A549 (cell line): ENCODE measurements around the gene MYOD1.

Experiments
- BCL3 ChIP-seq: fragments of >200 bp; sonication (Bioruptor Twin); formaldehyde crosslinking; IDR thresholded peaks from 3 replicates; pipeline ENCODE4 v1.6.1; 2016
- CBX2 ChIP-seq: fragments of 200-600 bp; sonication (generic); IDR thresholded peaks from 2 replicates; pipeline ENCODE4 v1.6.1; 2016; ENCODE audit warnings: low read depth, mild to moderate bottlenecking, borderline replicate concordance
- CEBPB ChIP-seq, 2 experiments: fragments of >200 bp in 1 of 2; sonication (Bioruptor Twin) in 1 of 2; formaldehyde crosslinking in 1 of 2; IDR thresholded peaks; 2 replicates each; pipeline ENCODE4 v1.6.1; 2012 to 2016
- CHD2 ChIP-seq: fragments of 150-350 bp; IDR thresholded peaks from 2 replicates; pipeline ENCODE4 v1.6.1; 2014; ENCODE audit warnings: low read length; ENCODE audit not compliant: partially characterized antibody
- CTCF ChIP-seq: fragments of >200 bp; sonication (Bioruptor Twin); formaldehyde crosslinking; IDR thresholded peaks from 3 replicates; pipeline ENCODE4 v1.5.1; 2016
- EP300 ChIP-seq, 2 experiments: fragments of >200 bp; sonication (Bioruptor Twin); formaldehyde crosslinking; IDR thresholded peaks; 2 replicates in 1 of 2; 3 replicates in 1 of 2; pipeline ENCODE4 v1.6.1; 2016 to 2017
- JUNB ChIP-seq: fragments of >200 bp; sonication (Bioruptor Twin); formaldehyde crosslinking; IDR thresholded peaks from 2 replicates; pipeline ENCODE4 v1.6.1; 2016
- KDM1A ChIP-seq: fragments of 200-600 bp; sonication (generic); IDR thresholded peaks from 2 replicates; pipeline ENCODE4 v1.6.1; 2016; ENCODE audit warnings: low read depth, mild to moderate bottlenecking
- MAX ChIP-seq: IDR thresholded peaks from 2 replicates; pipeline ENCODE4 v1.6.1; 2012
- MYC ChIP-seq: IDR thresholded peaks from 2 replicates; pipeline ENCODE4 v1.6.1; 2012; ENCODE audit warnings: mild to moderate bottlenecking, inconsistent platforms, low read length, improper control_type of control experiment, borderline replicate concordance
- POLR2A ChIP-seq: IDR thresholded peaks from 2 replicates; pipeline ENCODE4 v1.6.1; 2012; ENCODE audit warnings: mild to moderate bottlenecking, low read length
- RAD21 ChIP-seq, 2 experiments: fragments of >200 bp in 1 of 2; sonication (Bioruptor Twin) in 1 of 2; formaldehyde crosslinking in 1 of 2; IDR thresholded peaks in 1 of 2; conservative IDR thresholded peaks in 1 of 2; 2 replicates in 1 of 2; 3 replicates in 1 of 2; pipeline ENCODE4 v1.6.1; 2012 to 2018; ENCODE audit warnings: inconsistent platforms in 1 of 2
- ZC3H11A ChIP-seq: fragments of 450-650 bp; IDR thresholded peaks from 2 replicates; pipeline ENCODE4 v1.6.1; 2014; ENCODE audit warnings: antibody characterized with exemption, mild to moderate bottlenecking
- ZFP36 ChIP-seq: fragments of 450-650 bp; IDR thresholded peaks from 2 replicates; pipeline ENCODE4 v1.6.1; 2014; ENCODE audit warnings: borderline replicate concordance; ENCODE audit not compliant: partially characterized antibody

GRCh38 chr11:17740649-17741235 lies 21.4 kb downstream of the MYOD1 start:
- TF ChIP-seq ZC3H11A (no peak), CTCF (no peak), RAD21 (conservative IDR thresholded peaks at IDR 0.05 in 1 of 2, IDR thresholded peaks at IDR 0.05 in 1 of 2) (no peak), POLR2A (no peak), BCL3 (no peak), CBX2 (no peak), KDM1A (no peak), ZFP36 (no peak), JUNB (no peak), CHD2 (no peak), MYC (no peak), CEBPB (IDR thresholded peaks at IDR 0.05) (no peak), EP300 (IDR thresholded peaks at IDR 0.05) (no peak), MAX (no peak)
